Kidney (tissue), 14 donors: ENCODE measurements around the gene PPP2R2B. TPM values are rescaled to one million over a fixed set of nuclear protein-coding genes. Genes with fewer than 3 reads are reported as not detected.

Experiments used
- DNase-seq, 5 donors: peaks; one replicate each; pipeline ENCODE4 v3.0.0-alpha.2; 2013 to 2020
- FAIRE-seq: peaks from 2 replicates; lab custom pipeline; 2012; peaks lifted over from hg19 to GRCh38; lab: Jason Lieb, UNC
- H3K27ac ChIP-seq, 2 donors: one replicate each; pipeline ENCODE4 v1.7.0; 2013; ENCODE audit warnings: low read depth in 2 of 2, low read length in 2 of 2, inconsistent platforms in 1 of 2
- H3K27me3 ChIP-seq: one replicate; pipeline ENCODE4 v1.7.1; 2013; ENCODE audit warnings: low read length, inconsistent platforms; ENCODE audit not compliant: control insufficient read depth, insufficient read depth
- H3K36me3 ChIP-seq, 3 donors: one replicate each; pipeline versions ENCODE4 v1.7.0 to v1.7.1; 2013; ENCODE audit warnings: low read length in 3 of 3, control low read depth in 1 of 3, inconsistent platforms in 1 of 3; ENCODE audit not compliant: insufficient read depth in 3 of 3, control insufficient read depth in 2 of 3
- H3K4me1 ChIP-seq, 3 donors: one replicate each; pipeline versions ENCODE4 v1.7.0 to v1.7.1; 2013; ENCODE audit warnings: low read length in 3 of 3, inconsistent platforms in 1 of 3, low read depth in 1 of 3; ENCODE audit not compliant: control insufficient read depth in 2 of 3, insufficient read depth in 2 of 3
- H3K4me3 ChIP-seq, 3 donors: one replicate each; pipeline versions ENCODE4 v1.7.0 to v1.8.1; 2013; ENCODE audit warnings: low read length in 3 of 3, control low read depth in 1 of 3, inconsistent platforms in 1 of 3
- H3K9ac ChIP-seq, 3 donors: one replicate each; pipeline versions ENCODE4 v1.7.0 to v1.7.1; 2013; ENCODE audit warnings: low read length in 3 of 3, control low read depth in 1 of 3, inconsistent platforms in 1 of 3
- H3K9me3 ChIP-seq, 3 donors: one replicate each; pipeline versions ENCODE4 v1.7.0 to v1.7.1; 2013; ENCODE audit warnings: low read length in 3 of 3, control low read depth in 1 of 3, inconsistent platforms in 1 of 3; ENCODE audit not compliant: control insufficient read depth in 2 of 3, insufficient read depth in 1 of 3
- CTCF ChIP-seq: IDR thresholded peaks from 3 replicates; pipeline ENCODE4 v1.5.1; 2012; ENCODE audit warnings: mild to moderate bottlenecking, moderate library complexity, borderline replicate concordance; ENCODE audit not compliant: insufficient read depth; ENCODE audit errors: extremely low read depth
- intact Hi-C: fragments of 100-400 bp; cut with DNase I; formaldehyde crosslinking; loops from one replicate; pipeline ENCODE4 v1.11.1; 2022
- polyA plus RNA-seq: library from polyadenylated mRNA; stranded (reverse); fragments of 350-450 nt; fragmentation: Illumina TruSeq; extraction: RNeasy Lipid Tissue Mini Kit (QIAGEN cat#74804); gene quantifications from one replicate; pipeline ENCODE4 v1.2.3, GENCODE V29; 2014; ENCODE audit warnings: low read depth, low replicate concordance; ENCODE audit not compliant: insufficient read depth
- total RNA-seq: library from RNA; stranded (reverse); fragmentation: NEBNext Ultra II Directional; extraction: Animal tissue kit (Norgen Biotek cat#: 25700); gene quantifications from one replicate; pipeline ENCODE4 v1.2.1, GENCODE V29; 2021
- donor health status: control.
- donor health status: control.
- donor health status: control.
- donor health status: control.
- donor health status: control.
- donor health status: DM: yes; HTN: yes; CAD: no.
- donor health status: Normal renal cell carcinoma (clear cell type).

Gene PPP2R2B
- total and polyA plus RNA-seq, 2 donors from 2014 or later, result 4.0 to 8.2 TPM

DNA sequence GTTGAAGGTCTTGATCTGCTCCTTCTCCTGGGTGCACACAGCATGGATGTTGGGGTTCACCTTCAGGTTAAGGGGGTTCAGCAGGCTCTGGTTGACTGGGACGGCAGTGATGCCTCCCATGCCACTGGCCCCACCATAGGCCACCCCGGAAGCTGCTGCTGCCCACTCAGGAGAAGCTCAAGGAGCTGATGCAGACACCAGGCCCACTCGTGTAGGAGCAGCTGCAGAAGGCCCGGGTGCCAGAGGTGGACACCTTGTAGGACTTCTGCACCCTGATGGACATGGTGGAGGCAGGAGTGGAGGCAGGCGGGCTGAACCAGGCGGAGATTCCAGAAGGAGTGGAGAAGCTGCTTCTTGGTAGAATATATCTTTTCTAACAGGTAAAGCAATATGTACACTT is 171.2 kb downstream of the PPP2R2B start:
- no peak overlapping the region for H3K9ac ChIP-seq
- H3K36me3 ChIP-seq, result no peaks in the 10 kb centered on the region
- H3K27ac ChIP-seq, result no peak overlapping the region
- H3K9me3 ChIP-seq, result no peaks in the 10 kb centered on the region
- H3K27me3 ChIP-seq, result no peaks in the 10 kb centered on the region
- H3K4me3 ChIP-seq, result no peak overlapping the region
- DNase-seq (no peak), FAIRE-seq (no peak)
- no peak for TF ChIP-seq CTCF
- intact Hi-C loops, result no loop called here
- H3K4me1 ChIP-seq, result no peaks in the 10 kb centered on the region

- H3K4me3 ChIP-seq, result no peak overlapping the region
Observed at GRCh38 chr5:146706321-146706972, 172.1 kb downstream of the PPP2R2B start.

GRCh38 chr5:146704949-146705665 is 173.4 kb downstream of the PPP2R2B start:
- H3K9ac ChIP-seq, result no peak overlapping the region
- FAIRE-seq, result no peak
- intact Hi-C loops, result no loop called here
- no peaks in the 10 kb centered on the region for H3K9me3 ChIP-seq
- H3K4me3 ChIP-seq, result no peak overlapping the region
- H3K36me3 ChIP-seq, result no peaks in the 10 kb centered on the region
- TF ChIP-seq CTCF, result no peak
- no peaks in the 10 kb centered on the region for H3K27me3 ChIP-seq
- no peak overlapping the region for H3K27ac ChIP-seq
- DNase-seq, result peak in 2 of 5 donors; percentile 17 to 36
- peaks cover 0 to 3% (median 0%) of the 10 kb centered on the region in 3 donors for H3K4me1 ChIP-seq

More at GRCh38 chr5:146706321-146706972, 172.1 kb downstream of the PPP2R2B start:
- intact Hi-C loops, result no loop called here
- Histone ChIP-seq H3K27ac (no peak overlapping the region), H3K4me1 (no peaks in the 10 kb centered on the region), H3K36me3 (no peaks in the 10 kb centered on the region), H3K9ac (no peak overlapping the region), H3K27me3 (no peaks in the 10 kb centered on the region), H3K9me3 (no peaks in the 10 kb centered on the region)
- DNase-seq, result no peak
- FAIRE-seq, result no peak
- TF ChIP-seq CTCF, result no peak
